ENCODE measurements around the gene SFI1. TPM values are rescaled to one million over a fixed set of nuclear protein-coding genes. Genes with fewer than 3 reads are reported as not detected.

SFI1 gene
- total and polyA plus RNA-seq, 10 donors = 36.7 to 110 (median 85.2) TPM

DNA sequence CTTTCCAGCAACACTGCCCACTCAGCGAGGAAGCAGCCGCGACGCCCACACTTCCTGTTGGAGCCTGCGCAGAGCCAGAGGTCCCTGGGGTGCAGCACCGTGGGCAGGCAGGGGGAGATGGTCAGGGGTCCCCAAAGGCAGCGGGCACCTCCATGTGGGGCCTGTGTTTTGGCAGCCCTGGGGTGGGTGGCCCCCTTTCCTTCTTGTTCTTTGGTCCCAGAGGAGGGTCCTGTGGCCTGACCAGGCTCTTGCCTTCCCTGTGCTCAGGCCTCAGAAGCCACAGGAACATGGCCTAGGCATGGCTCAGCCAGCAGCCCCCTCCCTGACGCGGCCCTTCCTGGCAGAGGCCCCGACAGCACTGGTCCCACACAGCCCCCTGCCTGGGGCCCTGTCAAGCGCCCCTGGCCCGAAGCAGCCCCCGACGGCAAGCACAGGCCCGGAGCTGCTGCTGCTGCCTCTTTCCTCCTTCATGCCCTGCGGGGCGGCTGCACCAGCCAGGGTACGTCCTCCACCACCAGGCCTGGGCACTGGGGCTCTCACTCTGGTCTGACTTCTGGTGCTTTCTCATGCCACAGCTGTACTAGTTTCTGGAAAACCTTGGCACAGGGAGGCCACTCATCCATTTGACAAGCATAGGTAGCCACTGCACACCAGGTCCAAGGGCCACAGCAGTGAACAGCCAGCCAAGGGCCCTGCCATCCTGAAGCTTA lies 118.6 kb downstream of the SFI1 start:
- peak overlapping the region; percentile 23 to 79 (median 52) for H3K27ac ChIP-seq
- no peak for DNase-seq
- peaks cover 0 to 88% (median 48%) of the 10 kb centered on the region in 6 donors for H3K36me3 ChIP-seq
- intact Hi-C loops (cut with DNase I; ENCODE audit: low total_unique reads) = loop anchor here (5.0 kb wide), 1 partner anchor 43 kb away; no protein-coding TSS in a partner anchor
- TF ChIP-seq POLR2A (IDR thresholded peaks at IDR 0.05) (no peak), POLR2AphosphoS5 (IDR thresholded peaks at IDR 0.05) (peak; percentile 5 to 61 (median 28))
- TF ChIP-seq, protein P1, sequence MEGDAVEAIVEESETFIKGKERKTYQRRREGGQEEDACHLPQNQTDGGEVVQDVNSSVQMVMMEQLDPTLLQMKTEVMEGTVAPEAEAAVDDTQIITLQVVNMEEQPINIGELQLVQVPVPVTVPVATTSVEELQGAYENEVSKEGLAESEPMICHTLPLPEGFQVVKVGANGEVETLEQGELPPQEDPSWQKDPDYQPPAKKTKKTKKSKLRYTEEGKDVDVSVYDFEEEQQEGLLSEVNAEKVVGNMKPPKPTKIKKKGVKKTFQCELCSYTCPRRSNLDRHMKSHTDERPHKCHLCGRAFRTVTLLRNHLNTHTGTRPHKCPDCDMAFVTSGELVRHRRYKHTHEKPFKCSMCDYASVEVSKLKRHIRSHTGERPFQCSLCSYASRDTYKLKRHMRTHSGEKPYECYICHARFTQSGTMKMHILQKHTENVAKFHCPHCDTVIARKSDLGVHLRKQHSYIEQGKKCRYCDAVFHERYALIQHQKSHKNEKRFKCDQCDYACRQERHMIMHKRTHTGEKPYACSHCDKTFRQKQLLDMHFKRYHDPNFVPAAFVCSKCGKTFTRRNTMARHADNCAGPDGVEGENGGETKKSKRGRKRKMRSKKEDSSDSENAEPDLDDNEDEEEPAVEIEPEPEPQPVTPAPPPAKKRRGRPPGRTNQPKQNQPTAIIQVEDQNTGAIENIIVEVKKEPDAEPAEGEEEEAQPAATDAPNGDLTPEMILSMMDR (IDR thresholded peaks at IDR 0.05 in 8 of 11, conservative IDR thresholded peaks at IDR 0.05 in 3 of 11) = no peak
- no peaks in the 10 kb centered on the region for H3K9me3 ChIP-seq
- WGBS, 5 donors = 22 to 69% (median 56%) methylated on average over 5 to 18 of the region's 18 CpGs
- no peak overlapping the region for H3K4me3 ChIP-seq
- peaks cover 28 to 70% (median 56%) of the 10 kb centered on the region in 6 donors for H3K4me1 ChIP-seq
- no peaks in the 10 kb centered on the region for H3K27me3 ChIP-seq (replicated peaks in 1 of 7)

DNA sequence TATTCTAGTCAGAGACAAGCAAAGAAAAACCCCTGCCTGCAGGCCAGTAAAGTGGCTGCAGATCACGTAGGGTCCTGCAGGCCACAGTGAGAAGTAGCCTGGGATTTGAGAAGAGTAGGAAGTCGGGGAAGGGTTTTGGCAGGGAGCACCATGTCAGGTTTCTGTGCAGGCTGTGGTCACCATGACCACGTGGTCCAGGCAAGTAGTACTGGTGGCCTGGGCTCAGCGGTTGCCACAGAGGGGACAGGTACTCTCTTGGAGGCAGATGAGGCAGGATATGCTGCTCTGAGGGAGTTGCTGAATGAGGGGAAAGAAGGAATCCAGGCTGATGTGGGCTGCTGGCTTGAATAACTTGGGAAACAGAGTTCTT lies 119.1 kb downstream of the SFI1 start:
- H3K4me1 ChIP-seq = peaks cover 28 to 70% (median 55%) of the 10 kb centered on the region in 6 donors
- intact Hi-C loops (cut with DNase I; ENCODE audit: low total_unique reads) = loop anchor here (5.0 kb wide), 1 partner anchor 43 kb away; no protein-coding TSS in a partner anchor
- H3K27ac ChIP-seq = peak overlapping the region in 7 of 8 donors; percentile 23 to 79 (median 52)
- 46 to 65% (median 47%) methylated on average over 4 of the region's 4 CpGs for WGBS, 5 donors
- no peak for DNase-seq
- H3K4me3 ChIP-seq = no peak overlapping the region
- H3K27me3 ChIP-seq (replicated peaks in 1 of 7) = no peaks in the 10 kb centered on the region
- H3K9me3 ChIP-seq = no peaks in the 10 kb centered on the region
- peaks cover 0 to 88% (median 51%) of the 10 kb centered on the region in 6 donors for H3K36me3 ChIP-seq
- TF ChIP-seq POLR2AphosphoS5 (IDR thresholded peaks at IDR 0.05) = no peak
- TF ChIP-seq POLR2A (IDR thresholded peaks at IDR 0.05) = no peak
- TF ChIP-seq, protein P1 (IDR thresholded peaks at IDR 0.05 in 8 of 11, conservative IDR thresholded peaks at IDR 0.05 in 3 of 11) = no peak

DNA sequence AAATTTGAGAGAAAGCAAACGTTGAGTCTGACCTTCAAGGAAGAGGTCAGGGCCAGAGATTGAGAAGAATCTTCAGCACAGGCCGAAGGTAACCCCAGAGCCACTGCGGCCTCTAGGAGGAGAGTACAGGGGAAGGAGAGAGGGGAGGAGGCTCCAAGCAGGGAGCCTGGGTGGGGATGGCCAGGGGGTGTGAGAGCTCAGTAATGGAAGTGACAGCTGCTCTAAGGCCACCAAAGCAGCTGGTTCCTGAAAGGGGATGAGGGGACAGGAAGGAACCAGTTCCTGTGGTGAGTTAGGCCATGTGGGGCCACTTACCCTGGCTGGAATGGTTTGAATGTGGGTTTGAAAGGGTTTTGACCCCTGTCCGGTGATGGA lies 119.6 kb downstream of the SFI1 start:
- peaks cover 0 to 88% (median 53%) of the 10 kb centered on the region in 6 donors for H3K36me3 ChIP-seq
- H3K27me3 ChIP-seq (replicated peaks in 1 of 7) = no peaks in the 10 kb centered on the region
- no peak for DNase-seq
- intact Hi-C loops (cut with DNase I; ENCODE audit: low total_unique reads) = loop anchor here (5.0 kb wide), 1 partner anchor 44 kb away; no protein-coding TSS in a partner anchor
- peaks cover 28 to 67% (median 51%) of the 10 kb centered on the region in 6 donors for H3K4me1 ChIP-seq
- WGBS, 5 donors = 34 to 49% (median 42%) methylated on average over 4 of the region's 4 CpGs
- TF ChIP-seq POLR2AphosphoS5 (IDR thresholded peaks at IDR 0.05) = no peak
- TF ChIP-seq, protein P1 (IDR thresholded peaks at IDR 0.05 in 8 of 11, conservative IDR thresholded peaks at IDR 0.05 in 3 of 11) = no peak
- no peak for TF ChIP-seq POLR2A (IDR thresholded peaks at IDR 0.05)
- H3K27ac ChIP-seq = peak overlapping the region in 7 of 8 donors; percentile 23 to 79 (median 52)
- H3K4me3 ChIP-seq = no peak overlapping the region
- H3K9me3 ChIP-seq = no peaks in the 10 kb centered on the region

DNA sequence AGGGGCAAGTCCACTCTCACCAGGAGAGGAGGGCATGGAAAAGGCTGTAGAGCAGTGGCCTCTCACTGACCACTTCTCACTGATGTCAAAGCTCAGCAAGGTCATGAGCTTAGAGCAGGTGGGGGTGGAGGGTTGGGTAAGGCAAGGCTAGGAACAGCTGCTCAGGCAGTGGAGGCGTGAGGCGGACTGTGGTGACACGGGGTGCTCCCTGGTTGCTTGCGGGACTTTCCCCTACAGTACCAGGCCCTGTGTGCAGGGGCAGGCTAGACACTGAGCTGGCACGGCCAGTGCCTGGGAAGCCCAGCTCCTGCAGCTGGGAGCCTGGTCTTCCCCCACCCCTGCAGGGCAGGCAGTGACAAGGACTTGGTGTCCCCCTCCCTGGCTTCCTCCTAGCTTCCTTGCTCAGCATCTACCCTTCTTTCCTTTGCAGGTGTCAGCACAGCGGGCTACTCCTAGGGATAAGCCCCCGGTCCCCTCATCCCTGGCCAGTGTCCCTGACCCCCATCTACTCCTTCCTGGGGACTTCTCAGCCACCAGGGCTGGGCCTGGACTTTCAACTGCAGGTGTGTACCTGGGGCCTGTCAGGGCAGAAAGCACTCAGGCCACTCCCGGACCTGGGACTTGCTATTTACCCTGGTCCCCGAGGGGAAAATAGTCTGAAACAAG lies 120.1 kb downstream of the SFI1 start:
- DNase-seq = peak; percentile 85
- TF ChIP-seq POLR2AphosphoS5 (IDR thresholded peaks at IDR 0.05) (peak; percentile 59 to 76 (median 69)), POLR2A (IDR thresholded peaks at IDR 0.05) (no peak)
- Histone ChIP-seq H3K36me3 (peaks cover 0 to 88% (median 53%) of the 10 kb centered on the region in 6 donors), H3K27me3 (replicated peaks in 1 of 7) (no peaks in the 10 kb centered on the region), H3K4me3 (no peak overlapping the region), H3K4me1 (peaks cover 28 to 67% (median 46%) of the 10 kb centered on the region in 6 donors), H3K27ac (peak overlapping the region; percentile 13 to 79 (median 52)), H3K9me3 (no peaks in the 10 kb centered on the region)
- 34 to 55% (median 38%) methylated on average over 7 to 9 of the region's 9 CpGs for WGBS, 5 donors
- intact Hi-C loops (cut with DNase I; ENCODE audit: low total_unique reads) = loop anchor here (5.0 kb wide), 1 partner anchor 44 kb away; no protein-coding TSS in a partner anchor
